GM18868 (cell line): Measurements from ENCODE around the gene TEX30.
"Not testable (repeated sequence)": the region's sequence is repeated elsewhere in the genome, so short reads cannot be mapped to it uniquely, and the experiment has no call there.

ENCODE experiments used
- ATAC-seq: cut with Tn5 transposase; IDR thresholded peaks from one replicate; pipeline ENCODE4 v1.9.1; 2021; ENCODE audit warnings: mild to moderate bottlenecking, moderate library complexity; ENCODE audit not compliant: unreplicated experiment

The TEX30 gene

DNA sequence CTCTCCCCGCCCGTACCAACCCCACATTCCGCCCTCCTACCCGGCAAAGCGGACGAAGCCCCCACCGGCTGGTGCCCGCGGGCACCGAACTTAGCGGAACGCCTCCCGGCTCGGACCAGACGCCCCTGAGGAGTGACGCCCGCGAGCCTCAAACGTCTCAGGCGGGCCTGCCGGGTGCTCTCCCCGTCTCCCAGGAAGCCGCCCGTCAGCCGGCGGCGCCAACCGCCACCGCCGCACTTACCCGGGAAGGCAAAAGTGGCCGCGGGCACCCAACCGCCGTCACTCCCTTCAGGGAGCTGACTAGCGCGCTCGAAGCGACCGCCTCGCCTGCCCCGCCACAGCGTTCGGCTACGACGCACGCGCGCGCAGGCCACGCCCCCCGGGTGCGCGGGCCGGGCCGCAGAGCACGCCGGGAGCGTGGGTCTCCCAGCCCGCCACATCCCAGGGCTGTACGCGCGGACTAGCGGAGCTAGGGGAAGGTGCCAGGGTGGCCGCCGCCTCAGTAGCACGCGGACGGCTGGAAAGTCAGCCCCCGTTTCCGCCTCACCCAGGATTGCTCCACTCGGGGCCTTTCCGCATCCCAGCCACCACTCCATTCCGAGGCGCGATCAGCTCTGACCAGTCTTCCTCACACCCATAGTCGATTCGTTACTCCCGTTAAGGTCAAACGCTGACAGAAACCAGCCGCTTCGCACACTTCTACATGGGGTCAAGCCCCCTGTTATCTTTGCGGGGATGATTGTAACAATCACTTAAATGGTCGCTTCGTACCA is at the start of gene TEX30:
Gene TEX30 (minus strand): TSS at position 346 of the 773 bp plus-strand sequence. CDS start 3,760 bp downstream, outside the sequence.
- peak; percentile 91 for ATAC-seq

DNA sequence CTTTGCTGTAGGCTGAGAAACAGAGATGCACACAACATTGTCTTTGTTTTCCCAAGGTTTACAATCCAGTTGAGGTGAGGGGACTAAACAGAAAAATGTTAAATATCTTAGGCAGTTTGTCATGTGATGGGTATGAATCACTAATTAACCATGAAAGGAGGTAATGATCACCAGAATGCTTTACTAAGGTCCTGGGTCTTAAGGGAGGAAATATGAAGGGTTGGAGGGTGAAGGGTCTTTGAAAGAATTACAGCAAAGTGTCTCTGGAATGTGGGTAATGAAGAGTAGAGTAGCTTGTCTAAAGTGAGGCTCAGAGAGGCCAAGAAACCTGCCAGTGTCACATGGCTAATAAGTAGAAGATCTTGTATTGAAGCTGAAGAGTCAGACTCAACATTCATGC is 44.3 kb upstream of the TEX30 start:
- ATAC-seq, result no peak

DNA sequence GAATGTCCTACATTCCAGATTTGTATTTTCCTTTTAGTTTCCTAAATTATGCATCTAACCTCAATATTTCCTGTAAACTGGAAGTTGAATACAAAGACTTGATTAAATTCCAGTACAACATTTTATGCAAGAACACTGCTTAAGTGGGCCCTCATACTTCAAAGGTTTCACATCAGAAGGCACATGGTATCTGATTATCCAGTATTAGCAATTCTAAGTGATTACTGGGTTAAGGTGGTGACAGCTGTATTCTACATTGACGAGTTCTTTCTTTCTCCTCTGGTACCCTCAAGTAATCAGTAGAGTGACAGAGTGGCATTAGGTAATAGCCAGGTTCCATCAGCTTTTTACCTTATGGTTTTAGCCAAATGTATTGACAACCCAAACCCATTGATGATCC is 43.7 kb upstream of the TEX30 start:
- no peak for ATAC-seq

DNA sequence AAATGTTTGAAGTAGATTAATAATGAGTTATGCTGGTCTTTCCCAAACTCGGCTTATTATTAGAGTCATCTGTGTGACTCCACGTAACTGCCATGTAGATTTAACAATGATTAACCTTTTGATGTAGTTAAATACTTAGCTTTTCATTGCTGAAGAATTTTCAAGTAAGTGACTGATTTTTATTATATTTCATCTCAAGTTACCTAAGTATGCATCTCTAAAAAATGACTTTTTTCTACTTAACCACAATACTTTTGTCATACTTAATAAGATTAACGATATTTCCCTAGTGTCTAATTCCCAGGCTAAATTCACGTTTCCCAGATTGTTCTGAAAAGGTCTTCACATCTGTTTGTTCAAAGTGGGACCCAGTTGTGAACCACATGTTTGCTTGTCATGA is 43.1 kb upstream of the TEX30 start:
- ATAC-seq, result no peak

DNA sequence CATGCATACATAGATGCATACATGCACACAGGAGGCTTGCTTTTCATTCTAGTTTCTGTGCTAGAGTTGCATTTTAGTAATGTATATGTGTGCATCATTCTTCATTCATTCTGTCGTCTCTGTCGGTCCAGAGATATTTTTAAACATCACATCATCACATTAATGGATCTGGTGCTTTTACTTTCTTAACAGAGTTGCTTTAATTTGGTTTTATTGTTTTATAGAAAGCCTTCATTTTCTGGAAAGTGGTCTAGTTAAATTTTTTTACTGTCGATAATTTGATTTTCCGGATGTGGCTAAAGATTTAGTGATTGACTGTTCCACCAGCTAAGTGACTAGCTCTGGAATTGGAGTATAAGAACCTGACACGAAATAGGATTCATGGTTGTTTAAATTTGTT is 42.2 kb upstream of the TEX30 start:
- ATAC-seq, result no peak

DNA sequence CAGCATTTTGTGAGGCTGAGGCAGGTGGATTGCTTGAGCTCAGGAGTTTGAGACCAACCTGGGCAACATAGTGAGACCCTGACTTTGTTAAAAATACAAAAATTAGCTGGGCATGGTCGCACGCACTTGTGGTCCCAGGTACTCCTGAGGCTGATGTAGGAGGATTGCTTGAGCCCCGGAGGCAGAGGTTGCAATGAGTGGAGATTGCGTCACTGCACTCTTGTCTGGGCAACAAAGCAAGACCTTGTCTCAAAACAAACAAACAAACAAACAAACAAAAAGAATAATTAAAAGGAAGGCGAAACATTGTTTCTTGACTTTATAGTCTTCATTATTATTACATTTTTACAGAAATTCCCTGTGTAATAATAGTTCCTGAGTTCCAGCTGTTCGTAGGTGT is 41.2 kb upstream of the TEX30 start:
- ATAC-seq, result no peak

DNA sequence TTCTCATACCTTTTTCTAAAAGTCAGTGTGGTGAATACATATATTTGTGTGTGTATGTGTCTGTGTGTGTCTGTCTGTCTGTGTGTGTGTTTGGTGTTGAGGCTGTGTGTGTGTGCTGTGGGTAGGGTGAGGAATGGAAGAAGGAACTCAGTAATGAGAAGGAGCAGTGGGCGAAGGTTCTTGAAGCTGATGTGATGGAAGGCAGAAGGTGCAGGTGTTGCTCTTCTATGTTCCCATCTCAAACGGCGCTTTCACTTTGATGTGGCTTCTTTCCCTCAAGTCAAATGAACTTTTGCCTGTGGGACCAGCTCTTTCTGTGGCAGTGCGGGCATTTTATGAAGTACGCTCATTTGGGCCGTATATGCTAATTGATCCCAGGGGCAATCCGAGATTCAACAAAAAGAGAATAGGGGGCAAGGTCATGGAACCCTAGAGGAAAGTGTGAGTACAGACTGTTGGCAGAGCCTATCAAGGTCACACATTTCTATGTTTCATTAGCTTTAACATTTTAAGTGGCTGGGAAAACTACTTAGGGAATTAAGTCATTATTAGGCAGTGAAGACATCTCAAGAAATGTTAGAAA is 40.5 kb upstream of the TEX30 start:
- ATAC-seq, result no peak

DNA sequence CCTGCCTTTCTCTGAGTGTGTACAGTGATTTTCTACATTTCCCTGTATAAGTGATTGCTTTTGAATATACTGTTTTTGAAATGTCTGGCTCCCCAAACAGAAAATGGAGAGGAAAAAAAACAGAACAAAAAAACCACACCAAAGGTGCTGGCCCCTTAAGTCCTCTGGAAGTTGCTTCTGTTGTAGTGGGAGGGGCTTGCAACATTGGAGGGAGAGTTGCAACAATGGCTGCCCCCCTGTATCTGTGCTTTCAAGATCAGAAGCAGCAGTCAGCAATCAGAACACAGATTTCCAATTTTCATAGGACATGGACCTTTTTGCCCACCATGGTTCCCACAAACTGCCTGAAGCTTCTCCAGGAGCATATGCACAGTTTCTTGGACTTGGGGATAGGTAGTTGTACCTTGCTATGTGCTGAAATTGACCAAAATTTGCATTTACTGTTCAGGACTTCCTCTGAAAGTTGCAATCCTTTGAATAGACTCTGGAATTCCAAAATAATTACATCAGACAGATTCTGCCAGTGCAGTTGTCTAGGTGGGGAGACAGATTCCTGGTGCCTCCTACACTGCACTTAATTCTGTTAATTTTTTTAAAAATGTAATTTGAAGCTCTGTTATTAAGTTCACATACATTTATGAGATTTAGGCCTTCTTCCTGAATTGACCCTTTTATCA is 39.2 kb upstream of the TEX30 start:
- ATAC-seq, result no peak

DNA sequence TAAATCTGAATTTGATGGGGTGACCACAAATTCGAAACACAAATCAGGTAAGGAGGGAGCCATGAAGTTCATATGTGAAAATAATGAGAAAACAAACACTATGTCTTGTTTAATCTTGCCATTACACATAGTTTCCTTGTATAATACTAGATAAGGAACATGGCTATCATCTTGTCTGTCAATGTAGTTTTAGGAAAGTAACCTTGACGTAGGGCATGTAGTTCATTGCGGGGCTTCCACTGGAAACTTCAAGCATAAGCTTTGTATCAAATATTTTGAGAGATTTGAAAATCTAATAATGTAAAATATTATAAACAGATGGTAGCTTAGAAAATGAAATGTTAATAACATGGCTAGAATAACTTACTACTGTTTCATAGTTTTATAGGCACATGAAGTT is 34.1 kb upstream of the TEX30 start:
- ATAC-seq, result no peak

DNA sequence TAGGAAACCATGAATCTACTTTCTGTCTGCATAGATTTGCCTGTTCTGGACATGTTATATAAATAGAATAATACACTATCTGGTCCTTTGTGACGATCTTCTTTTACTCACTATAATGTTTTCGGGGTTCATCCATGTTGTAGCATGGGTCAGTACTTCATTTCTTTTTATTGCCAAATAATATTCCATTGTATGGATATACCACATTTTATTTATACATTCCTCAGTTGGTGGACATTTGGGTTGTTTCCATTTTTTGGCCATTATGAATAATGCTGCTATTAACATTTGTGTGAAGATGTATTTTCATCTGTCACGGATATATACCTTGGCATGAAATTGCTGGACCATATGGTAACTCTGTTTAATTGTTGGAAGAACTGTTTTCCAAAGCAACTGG is 32.1 kb upstream of the TEX30 start:
- no peak for ATAC-seq

DNA sequence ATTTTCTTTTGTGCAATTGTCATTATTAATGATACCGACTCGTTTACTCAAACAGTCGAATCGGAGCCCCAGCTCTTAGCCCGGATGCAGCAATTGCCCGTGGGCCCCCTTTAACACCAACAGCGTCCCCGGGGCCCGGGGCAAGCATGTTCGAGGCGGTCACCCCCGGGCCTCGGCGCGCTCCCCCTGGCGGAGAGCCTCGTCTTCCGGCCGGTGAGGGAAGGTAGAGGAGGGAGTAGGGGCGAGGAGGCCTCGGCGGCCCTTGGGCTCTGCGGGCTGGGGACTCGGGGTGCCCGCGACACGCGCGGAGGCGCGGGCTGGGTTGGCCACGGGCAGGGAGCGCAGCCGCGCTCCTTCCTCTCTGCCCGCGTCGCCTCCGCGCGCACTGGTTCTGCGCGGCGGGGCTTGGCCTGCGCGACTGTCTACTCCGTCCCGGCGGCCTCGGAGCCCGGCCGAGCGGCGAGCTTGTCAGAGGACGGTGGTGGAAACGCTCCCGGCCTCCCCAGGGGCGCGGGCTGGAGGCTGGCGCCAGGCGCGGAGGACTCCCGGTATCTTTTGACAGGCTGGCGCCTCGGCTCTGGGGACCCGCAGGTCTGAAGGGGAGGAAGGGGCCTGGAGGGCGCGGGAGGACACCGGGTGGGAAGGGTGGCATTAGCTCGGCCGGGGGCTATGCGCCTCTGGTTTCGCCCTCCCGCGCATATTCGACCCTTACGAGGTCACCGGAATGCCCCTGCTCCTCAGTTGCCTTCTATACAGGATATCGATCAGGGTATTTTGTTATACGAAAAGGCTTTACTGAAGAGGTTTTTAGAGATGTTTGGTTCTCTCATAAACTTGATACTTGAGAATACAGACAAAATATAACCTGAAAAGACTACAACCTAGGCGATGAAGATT is 26.8 kb upstream of the TEX30 start:
- peak; percentile 75 for ATAC-seq

DNA sequence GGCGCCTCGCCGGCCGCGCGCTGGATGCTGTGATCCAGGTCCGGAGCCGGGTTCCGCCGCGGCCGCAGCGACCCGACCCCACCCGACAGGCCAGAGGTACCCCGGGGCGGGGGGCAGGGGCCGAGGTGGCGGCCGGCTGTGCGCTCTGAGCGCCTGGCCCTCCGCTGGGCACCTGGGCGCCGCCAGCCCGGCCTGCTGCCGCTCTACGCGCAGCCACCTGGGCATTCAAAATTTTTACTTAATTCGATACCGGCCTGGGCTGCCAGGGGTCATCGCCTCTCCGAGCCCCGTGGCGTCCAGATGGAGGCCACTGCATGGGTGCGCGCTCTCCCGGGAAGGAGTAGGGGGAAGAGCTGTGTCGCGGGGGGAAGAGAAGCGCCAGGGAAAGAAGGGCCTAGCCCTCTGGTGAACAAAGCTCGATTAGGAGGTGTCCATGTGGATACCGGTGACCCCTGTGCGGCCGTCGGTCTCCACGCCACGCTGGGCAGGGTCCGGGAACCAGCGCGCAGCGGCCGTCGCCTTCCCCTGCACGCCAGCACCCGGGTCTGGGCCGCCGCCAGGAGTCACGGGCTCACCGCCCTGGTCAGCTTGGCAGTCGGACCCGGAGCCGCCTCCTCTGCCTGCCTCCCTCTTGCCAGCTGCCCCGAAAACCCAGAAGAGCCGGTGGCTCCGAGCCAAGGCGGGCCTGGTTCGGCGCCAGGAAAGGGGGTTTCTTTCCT is 26.0 kb upstream of the TEX30 start:
- peak; percentile 0 for ATAC-seq

DNA sequence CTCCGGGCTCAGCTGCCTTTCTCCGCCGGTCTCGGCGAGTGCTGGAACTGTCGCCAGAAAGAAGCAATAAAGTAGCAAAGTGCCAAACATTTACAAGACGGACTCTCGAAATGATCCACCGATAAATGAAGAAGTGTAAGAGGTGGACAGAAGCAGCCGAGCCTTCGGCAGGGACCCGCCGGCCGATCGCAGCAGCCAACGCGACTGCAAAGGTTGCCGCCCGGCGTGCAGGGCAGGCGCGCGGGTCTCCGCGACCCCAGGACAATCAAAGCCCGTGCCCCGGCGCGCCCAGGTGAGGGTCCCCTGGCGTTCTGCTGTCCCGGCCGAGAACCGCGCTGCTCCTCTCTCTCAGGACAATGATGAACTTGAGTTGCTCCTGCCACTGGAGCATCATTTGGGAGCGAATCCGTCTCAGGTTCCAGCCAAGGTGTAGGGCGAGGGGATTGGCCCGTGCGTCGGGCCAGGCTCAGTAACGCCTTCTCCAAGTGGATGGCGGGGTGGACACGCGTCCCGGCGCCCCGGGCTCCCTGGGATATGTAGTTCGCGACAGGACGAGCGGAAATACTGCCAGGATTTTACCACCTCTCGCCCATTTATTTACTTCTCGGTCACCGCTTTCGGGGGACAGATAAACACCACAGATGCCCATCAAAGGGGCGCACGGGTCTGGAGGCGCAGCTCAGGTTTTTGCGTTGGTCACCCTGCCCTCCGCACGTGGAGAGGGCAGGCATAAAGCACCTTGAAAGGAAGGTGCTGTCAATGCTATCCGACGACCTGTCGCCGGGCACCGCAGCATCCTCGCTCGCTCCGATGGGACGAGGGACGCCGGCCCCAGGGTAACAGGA is 25.2 kb upstream of the TEX30 start, which contains the start of the genes BIVM and POGLUT2:
Gene BIVM (plus strand): TSS at position 539 of the 845 bp plus-strand sequence. CDS start 8,149 bp downstream, outside the sequence.
Gene POGLUT2 (minus strand): TSS at position 396 of the 845 bp plus-strand sequence. CDS start 306 bp downstream, at position 90.
- ATAC-seq, result peak; percentile 82

DNA sequence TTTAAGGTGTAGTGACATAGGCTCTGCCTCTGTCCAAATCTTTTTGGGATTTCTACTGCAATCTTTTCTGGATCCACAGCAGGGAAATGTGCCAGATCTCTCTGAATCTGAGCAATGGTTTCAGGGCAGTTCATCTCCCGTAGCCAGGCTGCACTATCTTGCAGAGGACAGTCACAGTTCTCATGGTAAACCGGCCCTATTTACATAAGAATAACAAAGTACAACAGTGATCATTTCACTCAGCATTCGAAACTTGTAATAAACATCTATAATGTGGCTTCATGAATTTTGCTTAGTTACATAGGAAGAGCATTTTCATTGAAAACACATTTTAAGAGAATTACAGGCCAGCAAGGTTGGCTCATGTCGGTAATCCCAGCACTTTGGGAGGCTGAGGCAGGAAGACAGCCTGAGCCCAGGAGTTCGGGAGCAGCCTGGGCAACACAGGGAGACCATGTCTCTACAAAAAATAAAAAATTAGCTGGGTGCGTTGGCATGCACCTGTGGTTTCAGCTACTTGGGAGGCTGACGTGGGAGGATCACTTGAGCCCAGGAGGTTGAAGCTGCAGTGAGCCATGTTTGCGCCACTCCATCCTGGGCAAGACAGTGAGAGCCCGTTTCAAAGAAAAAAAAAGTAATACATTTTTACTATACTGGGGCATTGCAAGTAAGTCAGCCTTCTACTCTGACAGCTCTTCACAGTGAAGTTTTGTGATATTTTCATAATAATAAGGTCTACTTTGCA is 20.2 kb upstream of the TEX30 start:
- no peak for ATAC-seq

DNA sequence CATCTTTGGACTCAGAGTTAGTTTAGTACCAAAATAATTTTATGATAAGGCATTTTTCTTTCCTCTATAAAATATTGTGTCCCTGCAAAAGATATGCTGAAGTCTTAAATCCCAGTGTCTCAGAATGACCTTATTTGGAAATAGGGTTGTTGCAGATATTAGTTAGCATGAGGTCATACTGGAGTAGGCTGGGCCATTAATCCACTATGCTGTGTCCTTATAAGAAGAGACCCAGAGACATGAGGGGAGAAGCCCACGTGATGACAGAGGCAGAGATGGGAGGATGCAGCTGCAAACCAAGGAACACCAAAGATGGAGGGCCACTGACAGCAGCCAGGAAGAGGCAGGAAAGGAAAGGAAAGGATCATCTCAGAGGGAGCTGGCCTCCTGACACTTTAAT is 18.8 kb upstream of the TEX30 start:
- no peak for ATAC-seq

DNA sequence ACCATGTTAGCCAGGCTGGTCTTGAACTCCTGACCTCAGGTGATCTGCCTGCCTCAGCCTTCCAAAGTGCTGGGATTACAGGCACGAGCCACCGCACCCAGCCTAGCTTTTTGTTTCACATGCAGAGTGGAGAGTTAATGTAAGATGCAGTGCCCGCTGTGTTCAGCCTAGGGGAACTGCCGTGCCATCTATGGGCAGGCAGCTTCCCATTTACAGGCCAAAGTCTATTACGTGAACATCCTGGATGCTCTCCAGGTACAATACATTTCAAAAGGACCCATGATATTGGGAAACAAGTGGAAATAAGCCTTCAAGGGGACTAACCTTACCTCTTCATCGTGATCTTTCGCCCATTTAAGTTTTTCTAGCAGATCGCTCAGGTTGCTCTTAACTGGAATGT is 15.1 kb upstream of the TEX30 start:
- no peak for ATAC-seq

DNA sequence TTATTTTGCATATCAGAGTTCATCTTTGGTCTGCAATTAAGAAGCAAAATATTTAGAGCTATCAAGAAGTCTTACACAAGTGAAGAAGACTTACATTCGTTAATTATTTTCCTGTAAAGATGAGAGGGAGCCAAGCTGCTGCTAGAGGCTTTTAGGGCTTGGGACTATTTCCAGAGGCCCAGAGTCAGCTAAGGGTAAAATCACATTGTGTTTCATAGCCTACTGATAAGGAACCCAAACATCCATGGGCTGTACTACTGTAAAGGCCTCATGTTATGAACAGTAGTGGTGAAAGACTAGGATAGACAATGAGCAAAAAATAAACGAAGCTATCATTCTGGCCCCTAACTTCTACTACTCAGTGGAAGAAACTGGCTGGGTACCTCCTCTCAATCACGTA is 10.9 kb upstream of the TEX30 start:
- ATAC-seq, result no peak

DNA sequence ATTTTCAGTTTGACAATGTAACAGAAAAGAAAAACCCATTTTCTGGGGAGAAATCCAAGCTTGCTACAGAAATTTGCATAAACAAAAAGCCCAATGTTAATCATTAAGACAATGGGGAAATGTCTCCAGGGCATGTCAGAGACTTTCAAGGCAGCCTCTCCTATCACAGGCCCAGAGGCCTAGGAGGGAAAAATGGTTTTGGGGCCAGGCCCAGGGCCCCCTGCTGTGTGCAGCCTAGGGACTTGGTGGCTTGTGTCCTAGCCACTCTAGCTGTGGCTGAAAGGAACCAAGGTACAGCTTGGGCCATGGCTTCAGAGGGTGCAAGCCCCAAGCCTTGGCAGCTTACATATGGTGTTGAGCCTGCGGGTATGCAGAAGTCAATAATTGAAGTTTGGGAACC is 8.0 kb upstream of the TEX30 start:
- no peak for ATAC-seq

DNA sequence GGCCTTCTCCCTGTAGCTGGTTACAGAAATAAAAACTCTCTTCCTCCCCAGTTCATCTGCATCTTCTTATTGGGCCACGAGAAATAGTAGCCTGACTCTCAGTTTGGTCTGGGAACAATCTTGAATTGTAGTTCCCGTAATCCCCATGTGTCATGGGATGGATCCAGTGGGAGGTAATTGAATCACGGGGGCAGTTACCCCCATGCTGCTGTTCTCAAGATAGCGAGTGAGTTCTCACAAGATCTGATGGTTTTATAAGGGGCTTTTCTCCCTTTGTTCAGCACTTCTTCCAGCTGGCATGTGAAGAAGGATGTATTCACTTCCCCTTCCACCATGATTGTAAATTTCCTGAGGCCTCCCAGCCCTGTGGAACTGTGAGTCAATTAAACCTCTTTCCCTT is 7.1 kb upstream of the TEX30 start:
- ATAC-seq, result not testable (repeated sequence)
